ENCODE measurements around the gene SEMA3E.

DNA sequence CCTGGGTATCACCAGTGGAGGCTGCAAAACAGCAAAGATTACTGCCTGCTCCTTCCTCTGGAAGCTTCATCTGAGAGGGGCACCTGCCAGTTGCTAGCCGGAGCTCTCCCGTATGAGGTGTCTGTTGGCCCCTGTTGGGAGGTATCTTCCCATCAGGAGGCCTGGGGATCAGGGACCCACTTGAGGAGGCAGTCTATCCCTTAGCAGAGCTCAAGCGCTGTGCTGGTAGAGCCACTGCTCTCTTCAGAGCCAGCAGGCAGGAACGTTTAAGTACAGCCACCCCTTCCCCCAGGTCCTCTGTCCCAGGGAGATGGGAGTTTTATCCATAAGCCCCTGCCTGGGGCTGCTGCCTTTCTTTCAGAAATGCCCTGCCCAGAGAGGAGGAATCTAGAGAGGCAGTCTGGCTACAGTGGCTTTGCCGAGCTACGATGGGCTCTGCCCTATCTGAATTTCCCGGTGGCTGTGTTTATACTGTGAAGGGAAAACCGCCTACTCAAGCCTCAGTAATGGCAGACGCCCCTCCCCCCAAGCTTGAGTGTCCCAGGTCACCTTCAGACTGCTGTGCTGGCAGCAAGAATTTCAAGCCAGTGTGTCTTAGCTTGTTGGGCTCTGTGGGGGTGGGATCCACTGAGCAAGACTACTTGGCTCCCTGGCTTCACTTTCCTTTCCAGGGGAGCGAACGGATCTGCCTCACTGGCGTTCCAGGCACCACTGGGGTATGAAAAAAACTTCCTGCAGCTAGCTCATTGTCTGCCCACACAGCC, 19.6 kb downstream of the SEMA3E start:
- TF ChIP-seq POLR2AphosphoS5 (IDR thresholded peaks at IDR 0.05) (no peak), POLR2A (IDR thresholded peaks at IDR 0.05) (no peak)

Measured in suprapubic skin (tissue), 4 donors.